VCaP (cell line): ENCODE measurements around the gene BBIP1.
A peak's percentile ranks its signal among the peaks of the same experiment; 100 is the strongest.
"Not testable (repeated sequence)": the region's sequence is repeated elsewhere in the genome, so short reads cannot be mapped to it uniquely, and the experiment has no call there.

ENCODE experiments used
- H3K27ac ChIP-seq: fragments of 450-650 bp; 2 replicates; pipeline ENCODE4 v1.5.1; 2017
- TF ChIP-seq, protein P1 (sequence below): fragments of 450-650 bp; conservative IDR thresholded peaks from 2 replicates; pipeline ENCODE4 v1.5.1; 2017; ENCODE audit warnings: mild to moderate bottlenecking, moderate library complexity

BBIP1 gene

DNA sequence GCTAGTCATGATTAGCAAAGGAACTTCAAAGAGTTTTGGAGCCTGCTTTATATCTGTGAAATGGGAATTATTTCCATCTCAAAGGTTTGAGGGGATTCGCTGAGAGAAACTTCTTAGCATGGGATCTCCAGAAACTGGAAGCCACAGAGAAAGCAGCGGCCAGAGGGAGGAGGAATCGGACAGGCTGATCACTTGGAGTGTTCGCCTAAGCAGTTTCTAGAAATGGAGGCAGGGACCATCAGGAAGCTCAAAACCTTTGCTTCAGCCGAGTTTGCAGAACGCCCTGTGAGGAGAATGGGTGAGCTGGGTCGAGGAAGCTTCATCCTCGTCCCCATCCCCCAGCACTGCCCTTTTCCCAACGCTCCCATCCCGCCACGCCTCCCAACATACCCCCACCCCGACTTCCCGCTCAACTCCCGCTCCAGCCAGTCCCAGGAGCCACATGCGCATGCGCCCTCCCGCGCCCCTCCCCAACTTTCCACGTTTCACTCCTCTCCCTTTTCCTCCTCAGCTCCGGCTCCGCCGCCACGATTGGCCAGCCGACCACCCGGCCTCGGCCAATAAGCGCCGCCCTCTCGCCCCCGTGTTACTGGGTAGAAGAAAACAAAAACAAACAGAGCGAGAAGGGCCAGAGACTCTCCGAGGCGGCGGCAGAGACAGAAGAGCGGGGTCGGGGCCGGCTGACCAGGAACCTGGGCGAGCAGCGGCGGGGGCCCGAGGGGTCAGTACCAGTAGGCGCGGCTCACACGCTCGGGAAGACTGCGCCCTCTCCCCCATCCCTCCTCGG is 47.5 kb downstream of the BBIP1 start, which contains the start of gene PDCD4:
TSS of gene PDCD4 (plus strand) at position 631 of the 787 bp plus-strand sequence. CDS start 4,100 bp downstream, outside the sequence.
- H3K27ac ChIP-seq: peak within 1 kb of the TSS; percentile 96
- TF ChIP-seq, protein P1, sequence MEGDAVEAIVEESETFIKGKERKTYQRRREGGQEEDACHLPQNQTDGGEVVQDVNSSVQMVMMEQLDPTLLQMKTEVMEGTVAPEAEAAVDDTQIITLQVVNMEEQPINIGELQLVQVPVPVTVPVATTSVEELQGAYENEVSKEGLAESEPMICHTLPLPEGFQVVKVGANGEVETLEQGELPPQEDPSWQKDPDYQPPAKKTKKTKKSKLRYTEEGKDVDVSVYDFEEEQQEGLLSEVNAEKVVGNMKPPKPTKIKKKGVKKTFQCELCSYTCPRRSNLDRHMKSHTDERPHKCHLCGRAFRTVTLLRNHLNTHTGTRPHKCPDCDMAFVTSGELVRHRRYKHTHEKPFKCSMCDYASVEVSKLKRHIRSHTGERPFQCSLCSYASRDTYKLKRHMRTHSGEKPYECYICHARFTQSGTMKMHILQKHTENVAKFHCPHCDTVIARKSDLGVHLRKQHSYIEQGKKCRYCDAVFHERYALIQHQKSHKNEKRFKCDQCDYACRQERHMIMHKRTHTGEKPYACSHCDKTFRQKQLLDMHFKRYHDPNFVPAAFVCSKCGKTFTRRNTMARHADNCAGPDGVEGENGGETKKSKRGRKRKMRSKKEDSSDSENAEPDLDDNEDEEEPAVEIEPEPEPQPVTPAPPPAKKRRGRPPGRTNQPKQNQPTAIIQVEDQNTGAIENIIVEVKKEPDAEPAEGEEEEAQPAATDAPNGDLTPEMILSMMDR: no peak

DNA sequence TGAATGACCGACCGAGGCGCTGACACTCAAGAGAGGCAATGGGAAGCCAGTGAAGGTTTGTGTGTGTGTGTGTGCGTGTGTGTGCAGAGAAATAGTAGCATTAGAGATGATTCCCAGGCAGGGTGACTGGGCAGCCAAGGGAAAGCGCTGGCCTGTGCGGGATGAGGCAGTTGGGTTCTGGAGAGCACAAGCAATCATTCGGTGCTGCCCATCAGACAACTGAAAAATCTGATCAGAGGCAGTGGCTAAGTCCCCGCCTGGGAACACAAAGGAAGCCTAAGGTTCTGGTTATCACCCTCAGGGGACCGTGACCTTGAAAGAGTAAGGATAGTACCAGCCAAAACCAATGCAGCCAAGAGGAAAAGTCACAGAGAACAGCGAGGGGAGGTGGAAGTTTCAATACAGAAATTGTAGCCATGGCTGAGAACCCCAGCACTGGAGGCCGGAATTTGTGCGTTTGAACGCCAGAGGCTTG is 48.1 kb downstream of the BBIP1 start:
- TF ChIP-seq, protein P1: no peak
- peak overlapping the region; percentile 96 for H3K27ac ChIP-seq

GRCh38 chr10:110868981-110869380 is 50.0 kb downstream of the BBIP1 start:
- TF ChIP-seq, protein P1: no peak
- no peak overlapping the region for H3K27ac ChIP-seq

- no peak overlapping the region for H3K27ac ChIP-seq
- TF ChIP-seq, protein P1: no peak
These were observed 51.0 kb downstream of the BBIP1 start for GRCh38 chr10:110867807-110868465.

- H3K27ac ChIP-seq: not testable (repeated sequence)
These were observed 51.8 kb downstream of the BBIP1 start for GRCh38 chr10:110867011-110867806.

DNA sequence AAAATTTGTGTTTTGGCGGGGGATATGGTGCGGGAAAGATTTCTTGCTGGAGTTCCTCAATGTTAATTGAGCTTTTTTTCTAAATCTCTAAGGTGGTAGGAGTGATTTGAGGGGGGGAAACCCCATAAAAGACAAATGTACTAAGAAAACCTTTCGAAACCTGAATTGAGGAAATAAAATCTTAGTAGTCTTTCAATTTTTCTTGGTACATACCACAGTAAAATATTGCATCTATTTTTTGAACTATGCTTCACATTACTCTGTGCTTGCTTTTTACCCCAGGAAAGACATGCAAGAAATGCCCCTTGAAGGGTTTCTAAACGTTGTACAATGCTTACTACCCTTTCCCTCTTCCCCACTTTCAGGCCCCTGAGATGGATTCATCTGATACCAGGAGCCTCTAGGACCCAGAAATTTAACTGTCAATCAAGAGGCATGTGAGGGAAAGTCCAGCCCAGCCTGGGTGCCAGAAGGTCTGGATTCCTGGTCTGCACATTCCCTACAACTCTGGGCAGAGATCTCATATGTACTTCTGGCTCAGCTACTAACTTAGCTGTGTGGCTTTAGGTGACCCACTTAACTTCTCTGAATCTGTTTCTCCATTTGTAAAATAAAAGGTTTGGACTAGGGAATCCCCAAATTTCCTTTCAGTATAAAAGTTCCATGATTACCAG is 53.0 kb downstream of the BBIP1 start:
- TF ChIP-seq, protein P1: no peak
- H3K27ac ChIP-seq: no peak overlapping the region

DNA sequence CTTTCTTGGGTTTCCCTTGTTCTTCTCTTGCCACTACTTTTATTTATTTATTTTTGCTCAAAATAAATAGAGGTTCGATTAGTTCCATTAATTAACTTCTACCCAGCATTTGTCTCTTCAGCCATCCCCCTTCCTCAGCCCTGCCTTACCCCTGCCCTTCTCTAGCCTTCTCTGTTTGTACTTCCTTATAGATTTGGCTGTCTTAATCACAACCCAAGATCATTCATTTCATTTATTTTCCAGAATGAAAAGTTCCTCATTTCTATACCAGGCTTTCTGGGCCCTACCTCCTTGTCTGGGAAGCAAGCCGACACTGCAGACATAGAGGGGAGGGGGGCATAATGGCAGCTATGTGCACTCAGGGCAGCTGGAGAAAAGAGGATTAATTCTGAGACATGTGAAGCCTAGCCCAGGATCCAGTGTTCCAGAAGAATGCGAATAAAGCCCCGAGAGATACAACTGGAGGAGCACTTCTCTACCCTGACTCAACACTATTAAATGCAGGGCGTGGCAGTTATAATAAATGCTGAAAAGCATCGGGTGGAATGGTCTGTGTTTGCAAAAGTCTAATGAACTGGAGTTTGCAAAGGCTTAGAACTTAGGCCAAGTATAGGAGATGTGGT is 53.7 kb downstream of the BBIP1 start:
- no peak overlapping the region for H3K27ac ChIP-seq
- TF ChIP-seq, protein P1: no peak
